HG03039 (cell line): ENCODE results near the gene LMBR1.
"Not testable (repeated sequence)": the region's sequence is repeated elsewhere in the genome, so short reads cannot be mapped to it uniquely, and the experiment has no call there.

Source experiments
- ATAC-seq: cut with Tn5 transposase; IDR thresholded peaks from one replicate; pipeline ENCODE4 v1.9.1; 2021; ENCODE audit warnings: mild to moderate bottlenecking, moderate library complexity; ENCODE audit not compliant: unreplicated experiment

The LMBR1 gene

DNA sequence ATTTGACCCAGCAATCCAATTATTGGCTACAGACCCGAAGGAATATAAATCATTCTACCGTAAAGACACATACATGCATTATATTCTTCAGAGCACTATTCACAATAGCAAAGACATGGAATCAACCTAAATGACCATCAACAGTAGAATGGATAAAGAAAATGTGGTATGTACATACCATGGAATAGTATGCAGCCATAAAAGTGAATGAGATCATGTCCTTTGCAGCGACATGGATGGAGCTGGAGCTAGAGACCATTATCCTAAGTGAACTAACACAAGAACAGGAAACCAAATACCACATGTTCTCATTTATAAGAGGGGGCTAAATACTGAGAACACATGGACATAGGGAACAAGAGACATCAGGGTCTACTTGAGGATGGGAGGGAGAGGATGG, 44.0 kb downstream of the LMBR1 start:
- no peak for ATAC-seq

- no peak for ATAC-seq
Measured at GRCh38 chr7:156845379-156846101, 47.4 kb downstream of the LMBR1 start.

DNA sequence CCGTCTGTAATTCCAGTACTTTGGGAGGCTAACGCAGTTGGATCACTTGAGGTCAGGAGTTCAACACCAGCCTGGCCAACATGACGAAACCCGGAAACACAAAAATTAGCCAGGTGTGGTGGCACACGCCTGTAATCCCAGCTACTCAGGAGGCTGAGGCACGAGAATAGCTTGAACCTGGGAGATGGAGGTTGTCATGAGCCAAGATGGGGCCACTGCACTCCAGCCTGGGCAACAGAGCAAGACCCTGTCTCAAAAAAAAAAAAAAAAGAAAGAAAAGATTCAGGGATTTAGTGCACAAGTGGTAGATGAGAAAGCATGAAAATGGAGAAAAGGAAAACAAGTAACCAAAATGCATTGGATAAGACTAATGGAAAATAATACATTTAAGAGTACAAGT, 49.4 kb downstream of the LMBR1 start:
- not testable (repeated sequence) for ATAC-seq

- ATAC-seq, result no peak
Measured at GRCh38 chr7:156843157-156843556, 49.8 kb downstream of the LMBR1 start.

DNA sequence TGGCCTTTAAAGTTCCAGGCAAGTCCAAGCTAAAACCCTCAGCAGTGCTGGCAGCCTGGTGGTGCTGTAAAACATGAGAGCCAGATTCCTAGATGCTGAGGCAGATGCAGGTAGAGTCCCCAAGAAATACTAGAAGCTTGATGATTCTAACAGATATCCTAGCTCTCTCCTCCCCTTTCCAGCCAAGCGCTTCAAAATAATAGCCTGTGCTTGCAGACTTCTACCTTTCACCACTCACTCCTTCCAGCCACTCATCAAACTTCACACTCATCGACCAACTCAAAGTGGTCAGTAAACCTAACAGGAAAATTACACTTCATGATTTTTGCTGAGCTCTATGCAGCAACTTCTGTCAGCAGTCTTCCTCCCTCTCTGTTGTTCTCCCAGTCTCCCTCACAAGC, 50.2 kb downstream of the LMBR1 start:
- ATAC-seq, result no peak

GRCh38 chr7:156842317-156842716, 50.7 kb downstream of the LMBR1 start:
- no peak for ATAC-seq

DNA sequence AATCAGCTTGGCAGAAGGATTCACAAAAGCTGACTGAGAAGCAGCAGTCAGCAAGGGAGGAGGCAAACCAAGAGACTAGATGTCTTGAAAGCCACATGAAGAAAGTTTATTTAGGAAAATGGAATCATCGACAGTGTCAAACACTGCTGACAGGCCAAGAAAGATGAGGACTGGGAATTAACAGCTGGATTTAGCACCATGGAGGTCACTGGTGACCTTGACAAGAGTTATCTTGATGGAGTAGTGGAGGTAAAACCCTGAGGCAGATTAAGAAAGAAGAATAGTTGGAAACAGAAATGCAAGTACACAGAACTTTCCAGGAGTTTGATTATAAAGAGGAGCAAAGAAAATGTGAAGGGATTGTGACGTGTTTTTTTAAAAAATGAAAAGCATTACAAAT, 51.5 kb downstream of the LMBR1 start:
- ATAC-seq, result no peak

GRCh38 chr7:156840134-156840533, 52.8 kb downstream of the LMBR1 start:
- no peak for ATAC-seq

GRCh38 chr7:156836443-156836842, 56.5 kb downstream of the LMBR1 start:
- ATAC-seq, result no peak

GRCh38 chr7:156834462-156834861, 58.5 kb downstream of the LMBR1 start:
- no peak for ATAC-seq

GRCh38 chr7:156833312-156833711, 59.7 kb downstream of the LMBR1 start:
- no peak for ATAC-seq

GRCh38 chr7:156832195-156832877, 60.6 kb downstream of the LMBR1 start:
- ATAC-seq, result no peak

DNA sequence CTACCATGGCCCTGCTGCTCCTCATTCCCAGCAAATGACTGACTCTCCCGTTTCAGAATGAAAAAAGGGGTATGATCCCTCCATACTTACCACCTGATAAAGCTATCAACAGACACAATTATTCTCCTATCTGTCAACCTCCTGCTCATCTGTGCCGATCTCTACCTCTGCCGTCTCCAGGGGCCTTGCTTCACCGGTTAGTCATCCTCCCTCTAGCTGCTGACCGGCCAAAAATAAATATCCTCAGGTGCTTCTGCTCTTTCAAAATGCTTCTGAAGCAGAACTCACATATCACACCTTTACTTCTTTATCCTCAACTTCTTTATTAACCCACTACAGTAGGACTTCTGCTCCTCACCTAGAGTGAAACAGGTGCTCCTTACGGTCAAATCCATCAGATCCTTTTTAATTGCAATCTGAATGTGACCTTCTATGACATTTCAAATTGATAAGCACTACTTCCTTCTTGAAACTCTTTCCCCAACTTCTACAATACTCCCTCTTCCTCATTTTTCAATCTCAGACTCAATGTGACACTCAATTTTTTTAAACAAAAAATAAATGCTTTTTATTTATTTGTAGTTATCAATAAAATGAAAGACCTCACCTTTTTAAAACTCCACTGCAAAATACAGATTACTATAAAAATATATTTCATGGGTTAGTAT, 63.2 kb downstream of the LMBR1 start:
- no peak for ATAC-seq

DNA sequence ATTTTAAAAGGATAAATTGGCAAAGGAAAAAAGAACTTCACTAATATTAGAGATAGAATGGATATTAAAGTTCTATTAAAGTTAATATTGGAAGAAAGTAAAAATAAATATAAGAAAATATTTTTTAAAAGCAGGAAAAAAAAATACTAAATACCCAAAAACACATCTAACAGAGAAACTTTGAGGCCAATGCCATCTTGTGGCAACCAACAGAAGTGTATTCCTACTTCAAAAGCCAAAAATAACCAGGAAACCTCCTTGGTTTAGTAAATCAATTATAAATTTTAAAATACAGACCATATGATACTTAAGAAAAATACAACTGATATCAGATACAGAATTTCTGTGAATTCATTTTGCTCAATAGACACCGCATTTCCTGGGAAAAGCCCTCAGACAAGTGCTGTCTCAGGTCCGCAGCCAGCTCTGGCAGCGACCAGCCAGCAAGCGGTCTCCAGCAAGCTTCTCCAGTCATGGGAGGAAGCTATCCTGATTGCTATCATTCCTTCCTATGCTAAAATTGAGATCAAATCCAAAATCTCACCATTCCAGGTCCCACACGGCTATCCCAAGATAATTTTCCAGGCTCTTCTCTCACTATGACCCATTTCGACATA, 65.3 kb downstream of the LMBR1 start:
- ATAC-seq, result no peak

- no peak for ATAC-seq
Measured at GRCh38 chr7:156823435-156823834, 69.5 kb downstream of the LMBR1 start.

DNA sequence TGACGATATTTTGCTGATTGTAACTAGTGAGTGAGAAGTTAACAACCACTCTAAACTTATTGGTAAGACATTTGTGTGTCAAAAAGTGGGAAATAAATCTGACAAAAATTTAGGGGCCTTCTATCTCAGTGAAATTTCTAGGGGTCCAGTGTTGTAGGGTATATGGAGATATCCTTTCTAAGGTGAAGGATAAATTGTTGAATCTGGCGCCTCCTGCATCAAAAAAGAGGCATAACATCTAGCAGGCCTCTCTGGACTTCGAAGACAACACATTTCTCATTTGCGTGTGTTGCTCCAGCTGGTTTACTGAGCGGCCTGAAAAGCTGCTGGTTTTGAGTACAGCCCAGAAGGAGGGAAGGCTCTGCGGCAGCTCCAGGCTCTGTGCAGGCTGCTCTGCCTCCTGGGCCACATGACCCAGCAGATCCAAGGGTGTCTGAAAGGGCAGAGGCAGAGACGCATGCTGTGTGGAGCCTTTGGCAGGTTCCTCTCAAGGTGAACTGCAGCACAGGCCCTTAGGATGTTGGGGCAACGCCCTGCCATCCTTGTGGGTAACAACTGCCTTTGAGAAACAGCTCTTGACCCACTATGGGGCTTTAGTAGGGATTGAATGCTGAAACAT, 72.4 kb downstream of the LMBR1 start:
- no peak for ATAC-seq

- no peak for ATAC-seq
Measured at GRCh38 chr7:156819733-156820295, 73.2 kb downstream of the LMBR1 start.

DNA sequence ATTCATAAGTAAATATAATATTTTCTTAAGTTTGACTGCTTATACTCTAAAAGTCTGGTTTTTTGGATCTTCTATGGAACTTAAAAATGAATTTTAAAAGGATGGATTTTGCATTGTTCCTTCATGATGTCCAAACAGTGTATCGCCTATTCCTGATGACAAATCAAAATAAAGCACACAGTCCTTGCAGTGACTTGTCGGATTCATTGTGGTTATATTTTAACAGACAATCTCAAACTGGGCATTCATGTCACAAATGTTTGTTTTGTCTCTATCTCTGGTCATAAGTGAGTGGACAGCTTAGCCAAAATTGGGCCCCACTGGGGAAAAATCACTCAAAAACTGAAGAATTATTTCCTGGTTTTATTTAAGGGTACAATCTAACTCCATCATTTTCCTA, 74.8 kb downstream of the LMBR1 start:
- ATAC-seq, result no peak

DNA sequence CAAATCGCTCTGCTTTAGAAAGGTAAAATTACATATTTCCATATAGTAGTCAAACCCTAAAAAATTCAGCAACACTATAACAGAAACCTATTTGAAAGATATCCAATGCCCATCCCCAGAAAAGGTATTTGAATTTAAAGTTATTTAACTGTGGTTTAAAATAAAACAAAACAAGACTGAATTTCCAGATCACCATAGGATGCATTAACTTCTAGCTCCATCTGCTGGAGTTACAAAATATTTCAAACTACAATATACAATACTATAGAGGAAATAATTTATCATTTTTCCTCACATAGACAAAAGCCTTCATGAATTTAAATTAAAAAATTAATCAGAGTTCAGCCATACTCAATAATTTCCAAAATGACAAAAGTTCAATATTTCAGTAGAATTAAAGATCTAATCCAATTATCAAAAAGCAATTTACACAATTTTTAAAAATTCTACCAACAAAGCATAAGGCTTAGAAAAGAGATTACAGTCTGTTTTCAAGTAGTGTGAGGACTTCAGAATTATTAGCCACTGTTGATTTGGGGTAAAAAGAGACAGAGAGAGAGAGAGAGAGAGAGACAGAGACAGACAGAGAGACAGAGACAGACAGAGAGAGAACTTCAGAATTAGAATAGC, 75.9 kb downstream of the LMBR1 start:
- ATAC-seq, result no peak

GRCh38 chr7:156811706-156812105, 81.3 kb downstream of the LMBR1 start:
- ATAC-seq, result no peak
